Endothelial cell (in vitro differentiated cells): Measurements from ENCODE around the gene SMARCE1. TPM values are rescaled to one million over a fixed set of nuclear protein-coding genes. Genes with fewer than 3 reads are reported as not detected.

Experiments
- DNase-seq: peaks from one replicate; pipeline ENCODE4 v3.0.0; 2021; ENCODE audit warnings: low spot score
- H3K27ac Mint-ChIP-seq: one replicate; pipeline ENCODE4 v1.8.0; 2021; ENCODE audit warnings: mixed read lengths, inconsistent platforms; ENCODE audit not compliant: unreplicated experiment
- H3K27me3 Mint-ChIP-seq: one replicate; pipeline ENCODE4 v1.8.0; 2021; ENCODE audit warnings: mild to moderate bottlenecking, moderate library complexity, mixed read lengths, inconsistent platforms; ENCODE audit not compliant: unreplicated experiment
- H3K36me3 Mint-ChIP-seq: one replicate; pipeline ENCODE4 v1.8.0; 2021; ENCODE audit warnings: mild to moderate bottlenecking, low read depth, mixed read lengths, inconsistent platforms; ENCODE audit not compliant: unreplicated experiment
- H3K4me1 Mint-ChIP-seq: one replicate; pipeline ENCODE4 v1.8.0; 2021; ENCODE audit warnings: mild to moderate bottlenecking, mixed read lengths, inconsistent platforms; ENCODE audit not compliant: unreplicated experiment
- H3K4me3 Mint-ChIP-seq: one replicate; pipeline ENCODE4 v1.8.0; 2021; ENCODE audit warnings: mild to moderate bottlenecking, mixed read lengths, inconsistent platforms; ENCODE audit not compliant: unreplicated experiment
- H3K9me3 Mint-ChIP-seq: one replicate; pipeline ENCODE4 v1.8.0; 2021; ENCODE audit warnings: mixed read lengths, inconsistent platforms; ENCODE audit not compliant: unreplicated experiment
- total RNA-seq: library from RNA; stranded (reverse); fragmentation: NEBNext Ultra II Directional; extraction: Animal tissue kit (Norgen Biotek cat#: 25700); gene quantifications from one replicate; pipeline ENCODE4 v1.2.1, GENCODE V29; 2021; ENCODE audit not compliant: unreplicated experiment
- TF ChIP-seq, protein P1 (sequence below): fragments of 200-600 bp; sonication (generic); IDR thresholded peaks from one replicate; pipeline ENCODE4 v1.5.0; 2021; ENCODE audit warnings: antibody characterized with exemption; ENCODE audit not compliant: unreplicated experiment

The SMARCE1 gene
- total RNA-seq, 1 donor from 2014 or later: 138 TPM

DNA sequence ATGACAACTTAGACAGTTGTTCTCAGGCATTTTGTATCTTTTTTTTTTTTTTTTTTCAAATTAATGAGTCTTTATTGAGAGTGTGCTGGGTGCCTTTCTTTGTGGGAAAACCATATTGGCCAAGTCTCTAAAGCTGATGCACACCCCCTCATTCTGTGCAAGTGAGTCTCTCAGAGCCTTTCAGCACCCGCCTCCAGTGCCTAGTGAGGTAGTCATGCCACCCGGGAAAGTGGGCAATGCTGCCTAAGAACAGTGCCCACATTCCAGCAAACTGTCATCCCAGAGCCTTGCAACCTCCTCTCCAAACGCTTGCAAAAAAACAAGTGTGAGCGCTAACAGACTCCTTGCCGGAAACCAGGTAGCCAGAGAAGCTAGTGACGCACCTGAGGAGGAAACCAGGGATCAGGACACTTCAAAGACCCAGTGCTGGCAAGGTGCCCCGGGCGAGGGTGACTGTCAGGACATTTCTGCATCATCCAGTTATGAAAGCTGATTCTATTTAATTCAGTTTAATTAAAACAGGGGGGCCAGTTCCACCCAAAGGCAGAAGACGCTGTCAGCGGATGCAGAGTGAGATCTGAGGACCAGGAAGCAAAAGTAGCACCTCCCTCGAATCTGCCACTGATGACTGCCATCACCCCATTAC is 34.9 kb downstream of the SMARCE1 start:
- DNase-seq: no peak
- Mint-ChIP-seq H3K27ac (no peak overlapping the region), H3K36me3 (no peaks in the 10 kb centered on the region), H3K4me3 (no peak overlapping the region), H3K4me1 (peaks cover 10% of the 10 kb centered on the region), H3K9me3 (no peaks in the 10 kb centered on the region), H3K27me3 (peaks cover 3% of the 10 kb centered on the region)
- TF ChIP-seq, protein P1, sequence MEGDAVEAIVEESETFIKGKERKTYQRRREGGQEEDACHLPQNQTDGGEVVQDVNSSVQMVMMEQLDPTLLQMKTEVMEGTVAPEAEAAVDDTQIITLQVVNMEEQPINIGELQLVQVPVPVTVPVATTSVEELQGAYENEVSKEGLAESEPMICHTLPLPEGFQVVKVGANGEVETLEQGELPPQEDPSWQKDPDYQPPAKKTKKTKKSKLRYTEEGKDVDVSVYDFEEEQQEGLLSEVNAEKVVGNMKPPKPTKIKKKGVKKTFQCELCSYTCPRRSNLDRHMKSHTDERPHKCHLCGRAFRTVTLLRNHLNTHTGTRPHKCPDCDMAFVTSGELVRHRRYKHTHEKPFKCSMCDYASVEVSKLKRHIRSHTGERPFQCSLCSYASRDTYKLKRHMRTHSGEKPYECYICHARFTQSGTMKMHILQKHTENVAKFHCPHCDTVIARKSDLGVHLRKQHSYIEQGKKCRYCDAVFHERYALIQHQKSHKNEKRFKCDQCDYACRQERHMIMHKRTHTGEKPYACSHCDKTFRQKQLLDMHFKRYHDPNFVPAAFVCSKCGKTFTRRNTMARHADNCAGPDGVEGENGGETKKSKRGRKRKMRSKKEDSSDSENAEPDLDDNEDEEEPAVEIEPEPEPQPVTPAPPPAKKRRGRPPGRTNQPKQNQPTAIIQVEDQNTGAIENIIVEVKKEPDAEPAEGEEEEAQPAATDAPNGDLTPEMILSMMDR: no peak

DNA sequence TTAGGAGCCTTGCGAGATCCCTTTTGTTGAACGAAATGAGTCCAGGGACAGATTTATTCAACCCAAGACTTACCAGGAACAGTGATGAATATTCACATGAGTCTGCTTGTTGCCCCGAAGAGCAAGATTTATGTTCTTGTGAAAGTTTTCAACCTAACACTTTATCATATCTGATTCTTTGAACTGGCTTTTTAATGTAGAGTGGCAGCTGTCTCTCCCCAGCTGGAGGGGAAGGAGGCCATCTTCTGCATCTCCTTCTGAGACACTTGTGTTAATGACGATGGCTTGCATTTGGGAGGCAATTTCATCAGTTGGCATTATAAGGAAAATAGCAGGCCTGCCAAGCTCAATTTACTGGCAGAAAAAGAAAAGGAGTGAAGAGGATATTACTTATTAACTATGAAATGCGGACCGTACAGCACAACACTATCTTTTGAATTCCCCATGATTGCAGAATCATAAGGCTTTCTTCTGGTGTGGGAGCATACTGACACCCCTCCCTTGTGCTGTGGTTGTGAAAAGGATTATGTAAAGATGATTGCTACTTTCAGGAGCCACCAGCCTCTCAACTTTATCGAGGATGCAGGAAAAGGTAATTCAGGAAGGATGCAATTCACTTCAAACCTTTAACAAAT is 35.7 kb downstream of the SMARCE1 start:
- H3K4me1 Mint-ChIP-seq: peaks cover 8% of the 10 kb centered on the region
- H3K9me3 Mint-ChIP-seq: no peaks in the 10 kb centered on the region
- H3K27me3 Mint-ChIP-seq: peaks cover 3% of the 10 kb centered on the region
- H3K27ac Mint-ChIP-seq: no peak overlapping the region
- no peak overlapping the region for H3K4me3 Mint-ChIP-seq
- no peak for DNase-seq
- TF ChIP-seq, protein P1: no peak
- no peaks in the 10 kb centered on the region for H3K36me3 Mint-ChIP-seq

DNA sequence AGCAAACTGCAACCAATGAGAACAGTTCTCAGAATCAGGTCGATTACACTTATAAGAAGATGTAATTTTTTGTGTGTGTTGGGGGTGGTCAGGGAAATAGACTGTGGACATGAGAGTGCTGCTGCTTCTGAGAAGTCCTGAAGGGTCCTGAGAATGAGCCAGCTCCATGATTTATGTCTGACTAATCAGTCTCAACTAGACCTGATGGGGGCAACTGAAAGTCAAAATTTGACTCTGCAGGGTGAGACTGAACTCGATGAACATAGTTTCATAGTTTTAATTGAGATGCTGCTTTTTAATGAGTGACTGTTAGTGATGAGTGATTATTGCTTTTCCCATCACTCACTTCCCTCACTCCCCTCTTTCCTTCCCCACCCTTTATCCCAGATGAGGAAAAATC is 37.3 kb downstream of the SMARCE1 start:
- DNase-seq: no peak
- H3K4me1 Mint-ChIP-seq: peaks cover 4% of the 10 kb centered on the region
- peaks cover 3% of the 10 kb centered on the region for H3K27me3 Mint-ChIP-seq
- no peak overlapping the region for H3K27ac Mint-ChIP-seq
- no peaks in the 10 kb centered on the region for H3K36me3 Mint-ChIP-seq
- TF ChIP-seq, protein P1: no peak
- H3K4me3 Mint-ChIP-seq: no peak overlapping the region
- no peaks in the 10 kb centered on the region for H3K9me3 Mint-ChIP-seq

DNA sequence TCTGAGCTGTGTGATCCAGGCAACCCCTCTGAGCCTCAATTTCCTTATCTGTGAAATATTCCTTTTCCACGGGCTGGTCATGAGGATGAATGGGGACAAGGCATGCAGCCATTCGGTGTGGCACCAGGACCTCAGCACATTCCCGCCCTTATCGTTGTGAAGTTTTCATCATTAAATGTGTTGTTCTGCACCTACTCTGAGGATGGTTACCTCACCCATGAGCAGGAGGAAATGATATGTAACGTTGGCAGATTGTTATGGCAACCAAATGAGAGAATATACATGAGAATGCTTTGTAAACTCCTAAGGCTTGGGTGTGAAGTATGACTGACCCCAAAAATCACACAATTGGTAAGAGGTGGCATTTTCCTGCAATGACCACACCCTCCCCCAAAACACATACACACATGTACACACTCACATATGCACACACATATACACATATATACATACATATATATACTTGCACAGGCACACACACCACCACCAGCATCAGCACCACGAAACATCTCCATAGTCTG is 39.5 kb downstream of the SMARCE1 start:
- no peak for DNase-seq
- no peak overlapping the region for H3K27ac Mint-ChIP-seq
- TF ChIP-seq, protein P1: no peak
- H3K4me1 Mint-ChIP-seq: no peaks in the 10 kb centered on the region
- H3K27me3 Mint-ChIP-seq: peaks cover under 1% of the 10 kb centered on the region
- no peaks in the 10 kb centered on the region for H3K36me3 Mint-ChIP-seq
- no peaks in the 10 kb centered on the region for H3K9me3 Mint-ChIP-seq
- H3K4me3 Mint-ChIP-seq: no peak overlapping the region

DNA sequence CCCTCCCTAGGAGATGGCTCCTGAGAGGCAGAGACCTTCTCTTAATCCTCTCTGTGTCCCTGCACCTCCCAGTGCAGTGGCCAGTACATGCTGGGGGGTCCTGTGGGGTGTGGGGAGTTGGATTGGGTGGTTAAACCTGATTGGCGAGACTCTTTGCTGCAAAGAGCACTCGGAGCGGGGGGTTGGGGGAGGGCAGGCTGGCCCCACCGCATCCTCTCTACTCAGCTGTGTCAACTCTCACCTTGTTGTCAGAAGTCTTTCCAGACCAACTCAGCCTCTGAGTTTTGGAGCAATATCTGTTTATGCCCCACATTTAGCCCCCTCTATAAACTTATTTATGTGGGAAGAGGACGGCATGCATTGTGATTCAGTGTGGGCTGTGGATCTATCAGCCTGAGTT is 40.0 kb downstream of the SMARCE1 start:
- Mint-ChIP-seq H3K36me3 (no peaks in the 10 kb centered on the region), H3K27me3 (no peaks in the 10 kb centered on the region), H3K4me1 (no peaks in the 10 kb centered on the region), H3K9me3 (no peaks in the 10 kb centered on the region), H3K27ac (no peak overlapping the region), H3K4me3 (no peak overlapping the region)
- TF ChIP-seq, protein P1: no peak
- no peak for DNase-seq
